Activated CD4-positive, alpha-beta T cell treated with anti-CD3 and anti-CD28 coated beads, Interleukin-2, amount 10 ng/mL, durations not matched to agents 24 days and 14 days (primary cell): Measurements from ENCODE around the gene OCIAD2. TPM values are rescaled to one million over a fixed set of nuclear protein-coding genes. Genes with fewer than 3 reads are reported as not detected.
"Not testable (repeated sequence)": the region's sequence is repeated elsewhere in the genome, so short reads cannot be mapped to it uniquely, and the experiment has no call there.

Experiments used
- DNase-seq: peaks from one replicate; pipeline ENCODE4 v3.0.0; 2022
- H3K27ac Mint-ChIP-seq: one replicate; pipeline ENCODE4 v1.8.0; 2022; ENCODE audit warnings: mild to moderate bottlenecking, mixed read lengths
- H3K27me3 Mint-ChIP-seq: one replicate; pipeline ENCODE4 v1.8.0; 2022; ENCODE audit warnings: mixed read lengths
- H3K36me3 Mint-ChIP-seq: one replicate; pipeline ENCODE4 v1.8.0; 2022; ENCODE audit warnings: low read depth, mild to moderate bottlenecking, mixed read lengths
- H3K4me1 Mint-ChIP-seq: one replicate; pipeline ENCODE4 v1.8.0; 2021; ENCODE audit warnings: mixed read lengths
- H3K4me3 Mint-ChIP-seq: one replicate; pipeline ENCODE4 v1.8.0; 2022; ENCODE audit warnings: mild to moderate bottlenecking, moderate library complexity, mixed read lengths
- H3K9me3 Mint-ChIP-seq: one replicate; pipeline ENCODE4 v1.8.0; 2021; ENCODE audit warnings: mixed read lengths
- intact Hi-C: fragments of 100-400 bp; cut with micrococcal nuclease; formaldehyde crosslinking; loops from one replicate; pipeline ENCODE4 v1.15.1; 2023
- total RNA-seq: library from RNA; stranded (reverse); gene quantifications from 2 replicates; pipeline ENCODE4 v1.2.3, GENCODE V29; 2022

The OCIAD2 gene
- total RNA-seq, 1 donor from 2014 or later: 65.3 TPM

GRCh38 chr4:48924416-48924815 is 17.8 kb upstream of the OCIAD2 start:
- Mint-ChIP-seq H3K27ac (no peak overlapping the region), H3K27me3 (peaks cover 2% of the 10 kb centered on the region), H3K9me3 (peaks cover 11% of the 10 kb centered on the region), H3K4me1 (peaks cover 4% of the 10 kb centered on the region), H3K36me3 (peaks cover 4% of the 10 kb centered on the region), H3K4me3 (no peak overlapping the region)
- intact Hi-C loops: no loop called here
- DNase-seq: no peak

- H3K4me3 Mint-ChIP-seq, H3K27ac Mint-ChIP-seq, DNase-seq, H3K4me1 Mint-ChIP-seq, intact Hi-C loops, H3K27me3 Mint-ChIP-seq, H3K36me3 Mint-ChIP-seq: not testable (repeated sequence)
- H3K9me3 Mint-ChIP-seq: peaks cover 13% of the 10 kb centered on the region
Measured at GRCh38 chr4:48923065-48923464, 16.5 kb upstream of the OCIAD2 start.

- Mint-ChIP-seq H3K9me3 (peaks cover under 1% of the 10 kb centered on the region), H3K27me3 (peaks cover under 1% of the 10 kb centered on the region), H3K4me1 (peaks cover 3% of the 10 kb centered on the region), H3K4me3 (no peak overlapping the region), H3K36me3 (no peaks in the 10 kb centered on the region), H3K27ac (no peak overlapping the region)
- intact Hi-C loops: no loop called here
- DNase-seq: no peak
Measured at GRCh38 chr4:48914311-48914710, 7.7 kb upstream of the OCIAD2 start.

GRCh38 chr4:48913346-48913745 is 6.8 kb upstream of the OCIAD2 start:
- no peak overlapping the region for H3K4me3 Mint-ChIP-seq
- H3K9me3 Mint-ChIP-seq: no peaks in the 10 kb centered on the region
- peaks cover 6% of the 10 kb centered on the region for H3K4me1 Mint-ChIP-seq
- no peak for DNase-seq
- no peaks in the 10 kb centered on the region for H3K27me3 Mint-ChIP-seq
- H3K36me3 Mint-ChIP-seq: no peaks in the 10 kb centered on the region
- intact Hi-C loops: no loop called here
- H3K27ac Mint-ChIP-seq: no peak overlapping the region

- no peaks in the 10 kb centered on the region for H3K9me3 Mint-ChIP-seq
- H3K4me3 Mint-ChIP-seq: no peak overlapping the region
- H3K36me3 Mint-ChIP-seq: no peaks in the 10 kb centered on the region
- no peak for DNase-seq
- H3K27me3 Mint-ChIP-seq: no peaks in the 10 kb centered on the region
- no peak overlapping the region for H3K27ac Mint-ChIP-seq
- intact Hi-C loops: no loop called here
- peaks cover 8% of the 10 kb centered on the region for H3K4me1 Mint-ChIP-seq
Measured at GRCh38 chr4:48912349-48912748, 5.8 kb upstream of the OCIAD2 start.

- Mint-ChIP-seq H3K4me3 (no peak overlapping the region), H3K9me3 (no peaks in the 10 kb centered on the region), H3K36me3 (no peaks in the 10 kb centered on the region), H3K27ac (no peak overlapping the region), H3K27me3 (no peaks in the 10 kb centered on the region), H3K4me1 (peaks cover 18% of the 10 kb centered on the region)
- intact Hi-C loops: no loop called here
- no peak for DNase-seq
Measured at GRCh38 chr4:48910511-48910910, 3.9 kb upstream of the OCIAD2 start.

GRCh38 chr4:48909697-48910096 is 3.1 kb upstream of the OCIAD2 start:
- Mint-ChIP-seq H3K4me3 (no peak overlapping the region), H3K9me3 (no peaks in the 10 kb centered on the region), H3K27me3 (no peaks in the 10 kb centered on the region), H3K4me1 (peaks cover 26% of the 10 kb centered on the region), H3K27ac (peak overlapping the region; percentile 78), H3K36me3 (peaks cover 7% of the 10 kb centered on the region)
- intact Hi-C loops: loop anchor here (1.0 to 10.0 kb wide), 4 partner anchors 10 to 565 kb away; partner anchors contain the start of gene SLAIN2
- peak; percentile 75 for DNase-seq

GRCh38 chr4:48908687-48909086 is 2.1 kb upstream of the OCIAD2 start:
- Mint-ChIP-seq H3K27me3 (no peaks in the 10 kb centered on the region), H3K4me3 (no peak overlapping the region), H3K27ac (no peak overlapping the region), H3K9me3 (no peaks in the 10 kb centered on the region), H3K36me3 (peaks cover 11% of the 10 kb centered on the region), H3K4me1 (peaks cover 31% of the 10 kb centered on the region)
- intact Hi-C loops: loop anchor here (1.0 to 10.0 kb wide), 4 partner anchors 9 to 564 kb away; partner anchors contain the start of gene SLAIN2
- DNase-seq: no peak

GRCh38 chr4:48907706-48908477 is 1.3 kb upstream of the OCIAD2 start:
- H3K27ac Mint-ChIP-seq: peak overlapping the region; percentile 53
- DNase-seq: no peak

GRCh38 chr4:48905363-48906015 is 1.1 kb downstream of the OCIAD2 start:
- Mint-ChIP-seq H3K4me3 (peak overlapping the region; percentile 94), H3K27ac (peak overlapping the region; percentile 80), H3K4me1 (peaks cover 42% of the 10 kb centered on the region), H3K27me3 (no peaks in the 10 kb centered on the region), H3K9me3 (no peaks in the 10 kb centered on the region), H3K36me3 (peaks cover 29% of the 10 kb centered on the region)
- intact Hi-C loops: loop anchor here (1.0 to 10.0 kb wide), 5 partner anchors 57 to 561 kb away; partner anchors contain the start of genes FRYL, OCIAD1 and SLAIN2
- DNase-seq: no peak

More at GRCh38 chr4:48907706-48908477, 1.3 kb upstream of the OCIAD2 start:
- Mint-ChIP-seq H3K4me3 (no peak overlapping the region), H3K9me3 (no peaks in the 10 kb centered on the region), H3K27me3 (no peaks in the 10 kb centered on the region), H3K36me3 (peaks cover 13% of the 10 kb centered on the region), H3K4me1 (peaks cover 33% of the 10 kb centered on the region)
- intact Hi-C loops: loop anchor here (5.0 to 10.0 kb wide), 3 partner anchors 54 to 563 kb away; partner anchors contain the start of gene SLAIN2

GRCh38 chr4:48904541-48905142 is 1.9 kb downstream of the OCIAD2 start:
- peaks cover 46% of the 10 kb centered on the region for H3K4me1 Mint-ChIP-seq
- H3K9me3 Mint-ChIP-seq: no peaks in the 10 kb centered on the region
- no peak for DNase-seq
- H3K4me3 Mint-ChIP-seq: peak overlapping the region; percentile 94
- H3K36me3 Mint-ChIP-seq: peaks cover 35% of the 10 kb centered on the region
- H3K27ac Mint-ChIP-seq: no peak overlapping the region
- intact Hi-C loops: loop anchor here (5.0 to 10.0 kb wide), 3 partner anchors 58 to 560 kb away; partner anchors contain the start of gene SLAIN2
- H3K27me3 Mint-ChIP-seq: no peaks in the 10 kb centered on the region

GRCh38 chr4:48904101-48904500 is 2.5 kb downstream of the OCIAD2 start:
- H3K9me3 Mint-ChIP-seq: no peaks in the 10 kb centered on the region
- intact Hi-C loops: loop anchor here (10.0 kb wide), 1 partner anchor 559 kb away; the partner anchor contains the start of gene SLAIN2
- no peak overlapping the region for H3K4me3 Mint-ChIP-seq
- peaks cover 40% of the 10 kb centered on the region for H3K36me3 Mint-ChIP-seq
- no peak overlapping the region for H3K27ac Mint-ChIP-seq
- no peak for DNase-seq
- peaks cover 51% of the 10 kb centered on the region for H3K4me1 Mint-ChIP-seq
- H3K27me3 Mint-ChIP-seq: no peaks in the 10 kb centered on the region

GRCh38 chr4:48902266-48902665 is 4.3 kb downstream of the OCIAD2 start:
- Mint-ChIP-seq H3K27ac (no peak overlapping the region), H3K9me3 (no peaks in the 10 kb centered on the region), H3K4me3 (no peak overlapping the region), H3K36me3 (peaks cover 49% of the 10 kb centered on the region), H3K27me3 (no peaks in the 10 kb centered on the region), H3K4me1 (peaks cover 54% of the 10 kb centered on the region)
- intact Hi-C loops: loop anchor here (10.0 kb wide), 1 partner anchor 557 kb away; the partner anchor contains the start of gene SLAIN2
- DNase-seq: no peak
